GM21529 (cell line): Measurements from ENCODE around the gene GALNT18.

Experiments
- ATAC-seq: cut with Tn5 transposase; IDR thresholded peaks from one replicate; pipeline ENCODE4 v1.9.1; 2021; ENCODE audit not compliant: unreplicated experiment

The GALNT18 gene

DNA sequence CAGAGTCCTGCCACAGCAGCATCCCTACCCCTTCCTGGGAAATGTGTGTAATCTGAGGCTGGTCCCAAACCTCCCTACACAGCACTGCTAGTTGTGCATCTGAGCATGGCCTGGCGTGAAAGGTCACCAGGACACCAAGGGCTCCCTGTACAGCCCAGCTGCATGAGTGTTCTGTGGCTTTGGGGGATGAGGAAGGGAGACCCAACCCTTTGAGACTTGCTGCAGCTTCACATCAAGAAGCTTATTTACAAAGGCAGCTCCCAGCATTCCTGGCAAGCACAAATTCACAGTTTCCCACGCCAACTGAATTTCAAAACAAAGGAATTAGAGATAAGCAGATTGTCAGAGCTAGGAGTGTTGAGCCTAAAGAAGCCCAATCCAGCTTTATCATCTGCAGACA is 301.0 kb downstream of the GALNT18 start:
- ATAC-seq, result no peak

GRCh38 chr11:11318961-11319360 is 302.8 kb downstream of the GALNT18 start:
- peak; percentile 77 for ATAC-seq

GRCh38 chr11:11318461-11318860 is 303.3 kb downstream of the GALNT18 start:
- no peak for ATAC-seq

DNA sequence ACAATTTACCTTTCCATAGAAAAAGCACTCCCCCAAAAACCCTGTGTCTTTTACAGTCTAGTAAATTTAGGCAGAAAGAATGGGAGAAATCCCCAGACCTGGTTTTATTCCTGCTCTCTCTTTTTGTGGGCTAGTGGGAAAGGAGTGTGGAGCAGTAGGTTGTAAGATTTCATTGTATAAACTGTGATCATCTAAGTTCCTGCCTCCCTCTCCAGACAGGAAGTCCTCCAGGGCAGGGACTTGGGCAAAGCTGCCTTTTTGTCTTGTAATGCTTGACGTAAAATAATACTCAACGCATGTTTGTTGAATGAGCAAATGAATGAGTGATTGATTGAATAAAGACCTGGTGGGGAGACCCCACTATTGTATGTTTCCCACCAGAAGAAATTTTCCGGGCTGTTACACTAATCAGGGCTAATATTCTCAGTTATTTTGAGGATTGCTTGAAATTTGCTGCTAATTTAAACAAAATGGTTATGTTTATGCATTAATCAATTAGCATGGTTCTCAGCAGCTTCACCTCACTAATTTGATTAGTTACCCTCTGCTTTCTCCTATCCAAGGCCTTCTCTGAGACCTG is 305.1 kb downstream of the GALNT18 start:
- no peak for ATAC-seq

- no peak for ATAC-seq
Measured at GRCh38 chr11:11313902-11314692, 307.7 kb downstream of the GALNT18 start.

- no peak for ATAC-seq
Measured at GRCh38 chr11:11313426-11313825, 308.4 kb downstream of the GALNT18 start.

- no peak for ATAC-seq
Measured at GRCh38 chr11:11312738-11313137, 309.1 kb downstream of the GALNT18 start.

DNA sequence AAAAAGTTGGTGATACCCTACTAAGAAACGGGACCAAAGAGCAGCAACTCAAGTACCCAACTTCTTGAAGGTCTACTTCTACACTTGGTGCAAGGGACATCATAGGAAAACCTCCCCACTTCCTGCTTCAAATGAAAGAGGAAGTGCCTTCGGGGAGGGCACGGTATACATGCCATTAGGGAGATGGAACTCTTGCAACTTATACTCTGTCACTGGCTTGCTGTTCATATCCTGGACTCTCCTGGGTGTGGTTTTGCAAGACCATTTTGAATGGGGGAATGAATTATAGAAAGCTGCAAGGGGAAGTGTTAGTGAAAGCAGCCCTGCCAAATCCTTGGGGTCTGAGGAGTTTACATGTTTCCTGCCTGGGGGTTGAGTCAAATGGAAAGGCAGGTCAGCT is 310.6 kb downstream of the GALNT18 start:
- peak; percentile 64 for ATAC-seq

DNA sequence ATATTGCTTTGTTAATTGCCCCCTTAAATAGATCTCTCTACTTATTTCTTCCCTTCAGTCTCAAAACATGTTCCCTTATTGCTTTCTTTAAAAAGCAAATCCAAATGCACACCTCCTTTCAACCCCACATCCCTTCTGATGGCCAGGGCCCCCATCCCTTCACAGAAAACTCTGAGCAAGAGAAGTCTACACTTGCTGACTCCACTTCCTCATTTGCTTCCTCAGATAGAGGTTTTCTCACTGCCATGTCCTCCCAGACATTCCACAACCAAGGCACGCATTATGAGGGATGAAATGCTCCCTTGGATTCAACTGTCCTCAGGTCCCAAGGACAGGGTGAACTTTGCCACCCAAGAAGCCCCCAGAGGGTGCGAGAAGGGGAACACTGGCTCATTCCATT is 311.9 kb downstream of the GALNT18 start:
- no peak for ATAC-seq

GRCh38 chr11:11308249-11308648 is 313.6 kb downstream of the GALNT18 start:
- no peak for ATAC-seq

GRCh38 chr11:11306855-11307254 is 314.9 kb downstream of the GALNT18 start:
- ATAC-seq, result no peak

GRCh38 chr11:11304550-11304949 is 317.3 kb downstream of the GALNT18 start:
- no peak for ATAC-seq

- no peak for ATAC-seq
Measured at GRCh38 chr11:11302565-11302964, 319.2 kb downstream of the GALNT18 start.

DNA sequence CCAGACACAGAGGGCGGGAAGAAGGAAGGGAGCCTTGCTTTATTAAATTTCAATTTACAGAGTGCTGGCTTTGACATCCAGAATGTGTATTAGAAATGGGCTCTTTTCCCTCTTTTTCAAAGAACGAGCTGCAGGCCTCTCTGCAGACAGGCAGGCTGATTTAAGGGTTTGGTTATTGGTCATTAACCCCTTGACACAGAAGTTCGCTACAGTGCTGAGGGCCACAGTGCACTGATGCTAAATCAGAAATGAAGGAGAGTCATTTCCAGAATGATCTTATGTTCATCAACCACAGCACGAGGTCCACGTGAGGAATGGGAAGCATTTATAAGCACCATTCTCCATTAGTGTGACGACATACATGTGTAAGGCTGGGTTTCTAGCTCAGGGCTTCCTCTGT is 320.6 kb downstream of the GALNT18 start:
- no peak for ATAC-seq

DNA sequence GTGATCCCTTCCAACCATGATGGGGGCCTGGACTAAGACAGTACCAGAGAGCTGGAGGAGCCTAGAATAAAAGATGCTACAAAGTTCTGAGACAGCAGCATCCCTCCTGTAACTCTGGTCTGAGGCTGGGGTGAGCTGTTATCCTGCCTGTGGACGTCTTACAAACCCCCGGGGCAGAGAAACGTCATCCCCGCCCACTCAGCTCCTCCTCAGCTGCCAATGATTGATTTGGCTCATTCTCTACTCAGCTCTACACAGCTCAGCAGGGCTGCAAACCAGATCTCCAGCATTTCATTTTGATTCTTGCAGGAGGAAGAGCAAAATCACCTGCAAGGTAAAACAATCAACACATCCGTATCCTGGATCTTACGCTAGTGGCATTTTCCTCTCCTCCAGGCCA is 324.2 kb downstream of the GALNT18 start:
- ATAC-seq, result no peak

- no peak for ATAC-seq
Measured at GRCh38 chr11:11296434-11296833, 325.4 kb downstream of the GALNT18 start.

- ATAC-seq, result no peak
Measured at GRCh38 chr11:11294551-11294855, 327.3 kb downstream of the GALNT18 start.

- no peak for ATAC-seq
Measured at GRCh38 chr11:11293798-11294550, 327.8 kb downstream of the GALNT18 start.

GRCh38 chr11:11292839-11293238 is 329.0 kb downstream of the GALNT18 start:
- no peak for ATAC-seq

DNA sequence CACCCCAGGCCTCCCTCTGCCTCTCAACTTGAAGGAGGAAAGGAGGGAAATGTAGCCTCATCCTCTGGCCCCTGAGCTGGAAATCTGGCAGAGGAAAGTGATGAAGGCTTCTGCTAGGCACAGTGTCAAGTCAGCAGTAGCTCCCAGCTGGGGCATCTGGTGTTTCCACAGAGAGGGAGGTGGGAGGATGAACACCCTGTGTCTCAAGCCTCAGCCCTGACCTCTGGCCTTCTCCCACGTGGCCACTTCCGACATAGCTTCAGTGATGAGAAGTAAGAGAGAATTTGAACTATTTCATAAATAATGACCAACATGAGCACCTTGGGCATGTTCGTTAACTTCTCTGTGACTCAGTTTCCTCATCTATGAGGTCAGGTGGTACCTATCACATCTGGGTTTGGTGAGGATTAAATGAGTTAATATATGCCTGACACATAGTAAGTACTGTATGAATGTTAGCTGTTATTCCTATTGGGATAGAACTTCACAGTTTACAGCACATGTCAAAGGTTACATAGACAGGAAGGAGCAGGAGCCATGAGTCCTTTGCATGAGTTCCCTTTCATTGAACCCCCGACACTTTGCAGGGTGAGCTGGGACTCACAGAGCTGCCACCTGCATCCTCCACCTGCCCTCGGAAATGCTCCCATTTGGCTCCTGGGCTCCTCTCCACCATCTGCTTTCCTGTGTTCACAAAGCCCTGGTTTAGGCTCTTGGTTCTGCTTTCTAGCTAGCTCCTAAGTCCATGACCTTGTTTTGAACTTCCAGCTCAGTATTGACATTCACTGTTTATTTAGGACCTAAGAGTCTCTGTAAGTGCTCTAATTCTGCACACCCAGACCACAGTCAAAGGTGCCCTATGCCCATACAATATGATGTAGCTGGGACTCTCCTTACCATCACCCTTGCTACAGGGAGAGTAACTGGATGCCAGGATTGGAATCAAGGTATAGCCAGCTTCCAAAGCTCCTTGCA is 330.5 kb downstream of the GALNT18 start:
- no peak for ATAC-seq

DNA sequence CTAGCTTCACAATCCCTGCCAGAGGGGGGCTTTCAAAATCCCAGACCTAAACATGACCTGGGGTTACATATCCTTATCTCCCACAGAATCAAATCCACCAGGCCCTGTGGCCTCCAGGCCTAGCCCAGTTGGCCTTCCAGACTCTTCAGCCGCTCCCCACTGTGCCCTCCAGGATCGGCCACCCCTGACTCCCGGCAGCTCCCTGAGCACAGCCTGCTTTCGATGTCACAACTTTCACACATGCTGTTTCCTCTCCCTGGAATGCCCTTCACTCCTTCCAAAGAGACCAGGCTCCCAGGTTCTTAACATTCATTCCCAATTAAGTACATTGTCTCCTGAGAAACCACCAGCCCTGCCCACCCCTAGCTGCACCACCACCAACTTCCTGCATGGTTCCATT is 331.5 kb downstream of the GALNT18 start:
- no peak for ATAC-seq
